Endothelial cell of umbilical vein (primary cell): Measurements from ENCODE around the gene DCP2.

ENCODE experiments used
- JUN ChIP-seq: IDR thresholded peaks from 2 replicates; pipeline ENCODE4 v1.6.1; 2011; ENCODE audit warnings: borderline replicate concordance, low read depth; ENCODE audit not compliant: insufficient read length, insufficient read depth
- POLR2A ChIP-seq: IDR thresholded peaks from 2 replicates; pipeline ENCODE4 v1.6.1; 2012; ENCODE audit warnings: low read depth, mild to moderate bottlenecking, control low read depth, low read length
- POLR2AphosphoS5 ChIP-seq: IDR thresholded peaks from 2 replicates; pipeline ENCODE4 v1.6.1; 2012; ENCODE audit warnings: low read depth, mild to moderate bottlenecking, control low read depth, low read length, moderate library complexity; ENCODE audit not compliant: insufficient read depth
- TF ChIP-seq, protein P1 (sequence below): IDR thresholded peaks from 2 replicates; pipeline ENCODE4 v1.6.1; 2011; ENCODE audit not compliant: insufficient read depth, insufficient read length
- TF ChIP-seq, protein P2 (sequence below), 2 donors: IDR thresholded peaks; 1 replicate in 1 of 2; 2 replicates in 1 of 2; pipeline ENCODE4 v1.5.1; 2011; ENCODE audit warnings: low read length in 2 of 2, mild to moderate bottlenecking in 2 of 2, moderate library complexity in 2 of 2, control low read depth in 1 of 2, inconsistent platforms in 1 of 2, low read depth in 1 of 2; ENCODE audit not compliant: insufficient read depth in 1 of 2; ENCODE audit errors: extremely low read depth in 1 of 2

DNA sequence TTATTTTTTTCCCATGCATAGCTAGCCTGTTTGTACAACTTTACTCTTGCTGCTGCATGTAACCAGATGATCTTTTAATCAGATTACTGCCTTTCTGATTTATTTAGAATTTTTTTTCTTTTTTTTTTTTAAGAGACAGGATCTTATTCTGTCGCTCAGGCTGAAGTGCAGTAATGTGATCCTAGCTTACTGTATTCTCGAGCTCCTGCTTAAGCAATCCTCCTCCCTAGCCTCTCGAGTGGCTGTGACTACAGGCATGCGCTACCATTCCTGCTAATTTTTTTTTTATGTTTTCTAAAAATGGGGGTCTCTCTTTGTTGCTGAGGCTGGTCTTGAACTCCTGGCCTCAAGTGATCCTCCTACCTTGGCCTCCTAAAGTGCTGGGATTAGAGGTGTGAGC lies 9.6 kb downstream of the DCP2 start:
- TF ChIP-seq POLR2AphosphoS5 (no peak), POLR2A (no peak), JUN (no peak)
- TF ChIP-seq, protein P1, sequence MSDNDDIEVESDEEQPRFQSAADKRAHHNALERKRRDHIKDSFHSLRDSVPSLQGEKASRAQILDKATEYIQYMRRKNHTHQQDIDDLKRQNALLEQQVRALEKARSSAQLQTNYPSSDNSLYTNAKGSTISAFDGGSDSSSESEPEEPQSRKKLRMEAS, result no peak
- TF ChIP-seq, protein P2, sequence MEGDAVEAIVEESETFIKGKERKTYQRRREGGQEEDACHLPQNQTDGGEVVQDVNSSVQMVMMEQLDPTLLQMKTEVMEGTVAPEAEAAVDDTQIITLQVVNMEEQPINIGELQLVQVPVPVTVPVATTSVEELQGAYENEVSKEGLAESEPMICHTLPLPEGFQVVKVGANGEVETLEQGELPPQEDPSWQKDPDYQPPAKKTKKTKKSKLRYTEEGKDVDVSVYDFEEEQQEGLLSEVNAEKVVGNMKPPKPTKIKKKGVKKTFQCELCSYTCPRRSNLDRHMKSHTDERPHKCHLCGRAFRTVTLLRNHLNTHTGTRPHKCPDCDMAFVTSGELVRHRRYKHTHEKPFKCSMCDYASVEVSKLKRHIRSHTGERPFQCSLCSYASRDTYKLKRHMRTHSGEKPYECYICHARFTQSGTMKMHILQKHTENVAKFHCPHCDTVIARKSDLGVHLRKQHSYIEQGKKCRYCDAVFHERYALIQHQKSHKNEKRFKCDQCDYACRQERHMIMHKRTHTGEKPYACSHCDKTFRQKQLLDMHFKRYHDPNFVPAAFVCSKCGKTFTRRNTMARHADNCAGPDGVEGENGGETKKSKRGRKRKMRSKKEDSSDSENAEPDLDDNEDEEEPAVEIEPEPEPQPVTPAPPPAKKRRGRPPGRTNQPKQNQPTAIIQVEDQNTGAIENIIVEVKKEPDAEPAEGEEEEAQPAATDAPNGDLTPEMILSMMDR (IDR thresholded peaks at IDR 0.05; ENCODE audit: extremely low read depth in 1 of 2, insufficient read depth in 1 of 2, low read depth in 1 of 2, low read length in 2 of 2), result no peak
